Measurements from ENCODE around the gene KRT36.
A peak's percentile ranks its signal among the peaks of the same experiment; 100 is the strongest.

Gene KRT36

GRCh38 chr17:41500131-41500911 is 10.6 kb upstream of the KRT36 start:
- no peak for DNase-seq

- DNase-seq = no peak
These were observed 10.0 kb upstream of the KRT36 start for GRCh38 chr17:41499714-41500113.

DNA sequence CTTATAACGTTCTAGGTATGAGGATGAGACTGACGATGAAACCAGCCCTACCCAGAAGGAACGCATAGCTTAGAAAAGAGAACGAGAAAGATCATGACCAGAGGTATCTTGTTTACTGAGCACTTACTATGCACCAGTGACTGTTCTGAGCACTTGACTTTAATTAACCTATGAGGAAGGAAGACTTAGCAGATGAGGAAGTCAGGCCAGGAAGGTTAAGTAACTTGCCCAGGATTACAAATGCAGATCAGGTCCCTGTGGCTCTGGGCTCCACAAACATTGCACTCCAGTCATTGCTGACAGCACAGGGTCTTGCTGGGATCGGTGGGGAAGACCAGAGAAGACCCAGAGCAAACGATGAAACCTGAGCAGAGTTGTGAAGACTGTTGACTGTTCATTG is 8.6 kb upstream of the KRT36 start:
- no peak for DNase-seq

- DNase-seq = peak; percentile 90
These were observed 7.2 kb upstream of the KRT36 start for GRCh38 chr17:41496803-41497484.

GRCh38 chr17:41494524-41494923 is 4.8 kb upstream of the KRT36 start:
- no peak for DNase-seq

DNA sequence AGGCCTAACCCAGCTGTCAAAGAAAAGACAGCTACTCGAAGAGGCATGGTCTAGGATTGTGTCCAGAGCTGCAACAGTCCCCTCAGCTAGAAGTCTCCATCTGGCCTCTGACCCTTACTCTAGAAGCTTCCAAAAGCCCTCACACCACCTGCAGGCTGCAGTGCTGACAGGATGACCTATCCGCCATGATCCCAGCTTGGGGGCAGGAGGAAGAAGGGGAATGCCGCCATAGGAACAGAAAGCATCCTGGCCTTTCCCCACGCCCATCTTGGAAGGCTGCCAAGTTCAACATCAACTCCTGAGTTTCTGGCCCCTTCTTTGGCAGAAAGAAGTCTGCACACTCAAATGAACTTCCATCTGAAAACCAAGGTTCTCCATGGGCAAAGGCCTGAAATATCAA is 3.1 kb upstream of the KRT36 start:
- peak; percentile 56 for DNase-seq

GRCh38 chr17:41492351-41492750 is 2.6 kb upstream of the KRT36 start:
- no peak for DNase-seq

GRCh38 chr17:41491476-41491875 is 1.8 kb upstream of the KRT36 start:
- DNase-seq = no peak

DNA sequence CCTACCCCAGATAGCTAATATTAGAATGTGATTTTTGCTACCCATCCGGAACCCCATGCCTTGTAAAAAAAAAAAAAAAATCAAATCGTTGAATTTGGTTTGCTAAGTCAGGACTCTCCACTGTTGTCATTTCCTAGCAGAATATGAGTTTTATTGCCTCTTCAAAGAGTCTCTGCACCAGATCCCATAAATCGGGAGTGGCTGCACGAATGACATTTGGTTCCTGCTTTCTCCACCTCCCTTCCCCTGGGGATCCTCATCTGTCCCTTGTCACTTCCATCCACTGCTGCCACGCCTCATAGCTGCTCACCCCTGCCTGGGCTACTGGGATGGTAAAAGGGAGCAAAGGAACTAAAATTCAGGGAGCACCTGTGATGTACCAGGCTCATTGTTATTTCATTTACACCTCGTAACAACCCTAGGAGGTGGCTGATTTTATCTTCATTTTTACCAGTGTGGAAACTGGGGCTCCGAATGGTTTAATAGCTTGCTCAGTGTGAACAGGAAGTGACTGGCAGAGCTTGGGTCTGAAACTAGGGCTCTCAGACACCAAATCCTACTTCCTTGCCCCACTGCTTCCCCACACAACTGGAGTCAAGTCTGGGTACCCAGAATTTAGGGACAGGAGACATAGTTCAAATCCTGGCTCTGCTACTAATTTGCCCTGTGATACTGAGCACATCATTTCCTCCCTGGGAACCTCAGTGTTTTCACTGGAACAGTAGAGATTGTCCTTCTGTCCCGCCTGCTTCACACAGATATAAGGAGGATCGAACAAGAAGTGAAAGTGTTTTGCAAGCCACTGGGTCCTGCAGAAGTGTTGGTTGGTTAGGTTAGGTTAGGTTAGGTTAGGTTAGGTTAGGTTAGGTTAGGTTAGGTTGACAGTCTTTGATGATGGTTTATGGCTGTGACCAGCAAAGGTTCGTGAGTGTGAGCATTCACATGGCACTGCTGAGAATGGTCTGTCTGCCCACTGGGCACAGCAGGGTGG is 585 bp upstream of the KRT36 start:
- DNase-seq = peak; percentile 37

- no peak for DNase-seq
These were observed 2.7 kb downstream of the KRT36 start for GRCh38 chr17:41486809-41487530.

DNA sequence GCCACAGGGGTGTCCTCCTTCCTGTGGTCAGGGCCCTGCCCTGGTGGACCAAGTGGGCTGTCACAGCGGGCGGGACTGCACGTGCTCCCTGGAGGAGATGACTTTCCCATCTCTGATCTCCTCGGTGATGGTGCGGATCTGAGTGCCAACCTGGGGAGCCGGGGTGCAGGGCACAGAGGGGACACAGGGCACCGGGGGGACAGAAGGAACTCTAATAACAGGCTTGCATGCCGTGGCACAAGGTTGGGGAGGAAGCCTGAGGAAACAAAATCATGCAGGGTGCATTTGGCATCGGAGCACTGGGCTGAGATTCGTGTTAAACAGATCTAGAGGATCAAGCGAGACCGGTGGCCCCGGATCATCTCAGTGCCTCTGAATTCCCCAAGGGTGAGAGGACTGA is 3.4 kb downstream of the KRT36 start:
- DNase-seq = no peak

DNA sequence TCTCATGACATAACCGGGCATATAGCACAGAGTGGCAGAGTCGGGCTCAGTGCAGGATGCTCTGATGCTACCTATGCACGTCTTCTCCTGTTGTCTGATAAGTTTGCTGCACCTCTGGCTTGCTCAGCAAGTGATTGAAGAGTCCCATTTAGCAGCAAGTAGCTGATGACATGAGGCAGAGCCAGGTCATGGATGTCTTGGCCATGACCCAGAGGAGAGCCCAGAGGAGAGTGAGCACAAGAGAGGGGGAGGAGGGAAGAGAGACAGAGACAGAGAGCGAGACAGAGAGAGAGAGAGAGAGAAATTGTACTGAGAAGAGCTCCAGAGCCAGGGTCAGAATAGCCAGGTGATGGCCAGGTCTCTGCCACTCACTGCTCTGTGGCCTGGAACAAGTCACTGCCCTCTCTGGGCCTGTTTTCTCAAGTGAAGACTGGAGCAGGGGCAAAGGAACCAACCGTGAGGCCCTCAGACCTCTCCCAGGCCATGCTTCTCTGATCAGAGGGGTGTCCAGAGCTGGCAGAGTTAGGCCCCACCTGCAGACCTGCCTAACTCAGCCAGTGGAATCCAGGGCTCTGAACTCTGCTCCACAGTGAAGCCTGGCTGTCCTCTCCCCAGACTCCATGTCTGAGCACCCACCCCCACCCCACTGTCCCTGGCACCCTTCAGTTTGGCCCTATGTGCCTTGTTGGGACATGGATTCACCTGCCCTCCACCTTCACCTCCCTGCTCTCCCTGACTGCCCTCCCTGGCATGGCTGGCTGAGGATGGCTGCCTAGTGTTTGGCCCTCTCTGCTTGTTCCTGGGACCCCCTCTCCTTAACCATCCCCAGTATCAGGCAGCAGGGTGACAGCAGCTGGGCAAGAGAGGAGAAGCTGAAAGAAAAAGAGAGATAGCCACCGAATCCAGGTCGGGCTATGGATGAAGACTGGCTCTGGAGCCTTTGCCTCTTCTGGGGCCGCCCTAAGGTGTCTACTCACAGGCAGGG is 4.5 kb downstream of the KRT36 start:
- no peak for DNase-seq

DNA sequence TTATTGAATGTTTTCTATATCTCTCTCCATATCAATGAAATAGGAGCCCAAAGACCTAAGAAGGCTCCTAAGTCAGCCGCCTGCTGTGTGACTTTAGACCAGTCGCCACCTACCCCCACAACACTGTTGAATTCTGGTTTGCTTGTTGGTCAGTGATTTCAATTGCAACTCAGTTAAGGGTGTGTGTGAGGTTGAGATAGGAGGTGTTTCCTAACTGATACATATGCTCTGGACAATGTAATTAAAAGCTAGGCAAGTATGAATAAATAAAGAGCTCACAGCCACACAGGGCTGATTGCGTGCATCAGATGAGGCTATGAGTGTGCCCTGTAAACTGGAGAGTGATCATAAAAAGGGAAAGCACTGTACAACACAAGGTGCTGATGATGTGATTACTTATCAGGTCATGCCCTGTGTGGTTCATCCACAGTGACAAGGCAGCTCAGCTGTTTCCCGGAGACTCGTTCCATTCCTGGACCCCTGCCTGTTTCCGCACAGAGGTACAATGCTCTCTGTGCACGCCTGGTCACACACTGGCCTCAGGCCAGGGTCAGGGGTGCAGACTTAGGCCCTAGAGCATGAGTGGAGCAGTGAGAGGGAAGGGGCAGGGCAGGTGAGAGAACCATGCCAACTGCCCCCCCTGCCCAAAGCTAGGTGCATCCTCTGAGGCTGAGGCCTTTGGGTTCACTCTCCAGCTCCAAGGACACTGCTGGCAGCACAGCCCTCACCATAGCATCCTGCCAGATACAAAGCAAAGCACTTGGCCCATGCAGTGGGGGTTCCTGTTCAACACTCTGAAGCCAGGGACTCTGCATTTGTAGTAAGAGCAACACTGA is 5.5 kb downstream of the KRT36 start:
- no peak for DNase-seq

GRCh38 chr17:41483531-41483930 is 6.2 kb downstream of the KRT36 start:
- no peak for DNase-seq

DNA sequence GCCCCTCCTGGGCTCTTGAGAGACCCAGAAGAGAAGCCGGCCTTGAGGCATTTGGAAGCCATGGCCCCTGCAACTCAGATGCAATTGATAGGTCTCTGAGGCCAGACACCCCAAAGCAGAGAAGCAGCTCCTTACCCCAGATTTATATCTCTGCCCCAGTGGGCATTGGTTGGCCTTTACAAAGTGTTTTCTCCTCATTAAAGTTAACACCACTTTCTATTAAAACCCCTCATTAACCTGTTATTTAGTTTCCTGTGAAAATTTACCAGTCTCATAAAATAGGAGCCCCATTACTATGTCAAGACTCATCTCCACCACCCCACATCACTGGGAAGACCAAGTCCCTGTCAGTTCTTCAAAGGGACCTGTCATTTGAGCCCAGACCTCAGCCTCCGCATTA is 8.7 kb downstream of the KRT36 start, which contains the start of gene KRT35:
Gene KRT35, minus strand, starts transcription at position 116 of the 400 bp plus-strand sequence. Its CDS starts 54 bp downstream, at position 62.
- no peak for DNase-seq

GRCh38 chr17:41480581-41480980 is 9.1 kb downstream of the KRT36 start:
- no peak for DNase-seq

- no peak for DNase-seq
These were observed 9.6 kb downstream of the KRT36 start for GRCh38 chr17:41480136-41480535.

DNA sequence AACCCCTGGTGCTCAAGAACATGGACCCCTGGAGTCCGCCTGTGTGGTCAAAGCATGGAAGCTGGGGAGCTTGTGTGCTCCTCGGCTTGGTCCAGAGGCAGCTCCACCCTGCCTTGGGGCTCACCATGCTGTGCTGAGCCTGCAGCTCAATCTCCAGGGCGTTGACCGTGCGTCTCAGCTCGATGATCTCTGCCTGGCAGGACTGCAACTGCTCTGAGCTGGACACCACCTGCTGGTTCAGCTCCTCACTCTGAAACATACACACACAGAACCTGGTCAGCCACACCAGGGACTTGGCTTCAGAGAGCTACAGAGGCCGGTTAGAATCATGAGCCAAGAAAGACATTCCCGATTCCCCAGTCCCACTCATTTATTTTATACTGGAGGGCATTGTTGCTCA is 11.5 kb downstream of the KRT36 start:
- no peak for DNase-seq

DNA sequence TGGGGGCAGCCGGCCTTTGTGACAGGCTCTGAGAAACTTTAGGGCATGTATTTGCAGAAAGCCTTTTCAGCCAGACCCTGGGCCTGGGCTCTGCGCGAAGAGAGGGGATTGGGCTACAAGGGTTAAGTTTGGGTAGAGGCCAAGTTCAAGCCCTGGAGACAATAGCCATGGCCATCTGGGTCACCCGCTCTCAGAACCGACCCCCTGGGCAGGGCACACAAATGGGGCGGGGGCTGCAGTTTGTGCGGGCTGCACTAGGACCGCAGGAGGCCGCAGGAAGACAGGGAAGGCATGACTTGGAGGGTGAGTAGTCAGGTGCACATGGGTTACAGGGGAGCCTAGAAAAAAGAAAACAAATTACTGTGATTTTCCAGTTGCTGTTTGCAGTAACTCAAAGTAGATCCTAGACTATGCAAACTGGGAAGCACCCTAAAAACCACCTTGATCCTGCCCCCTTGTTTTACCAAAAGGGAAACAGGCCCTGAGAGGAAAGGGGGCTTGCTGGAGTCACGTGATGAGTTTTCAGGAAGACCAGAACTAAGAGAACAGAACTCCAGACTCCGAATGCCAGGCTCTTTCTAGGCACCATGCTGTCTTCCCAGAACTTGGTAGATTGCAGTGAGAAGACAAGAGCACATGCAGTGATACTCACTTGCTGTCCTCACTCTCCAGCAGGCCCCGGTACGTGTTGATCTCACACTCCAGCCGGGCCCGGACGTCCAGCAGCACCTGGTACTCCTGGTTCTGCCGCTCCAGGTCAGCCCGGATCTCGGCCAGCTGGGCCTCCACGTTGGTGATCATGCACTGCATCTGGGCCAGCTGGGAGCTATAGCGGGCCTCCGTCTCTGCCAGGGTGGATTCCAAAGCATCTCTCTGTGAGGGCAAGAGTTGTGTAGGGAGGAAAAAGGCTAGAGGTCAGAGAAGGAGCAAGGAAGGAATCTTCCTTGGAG is 12.6 kb downstream of the KRT36 start:
- DNase-seq = no peak

Measured in DMS153 (cell line).